ENCODE results near the gene OVOL2.

OVOL2 gene

GRCh38 chr20:18012901-18013300, 44.8 kb downstream of the OVOL2 start:
- no peak for DNase-seq (ENCODE audit: low read depth in 3 of 3)

GRCh38 chr20:18011951-18012645, 45.6 kb downstream of the OVOL2 start:
- no peak for DNase-seq (ENCODE audit: low read depth in 3 of 3)

GRCh38 chr20:18011482-18011881, 46.2 kb downstream of the OVOL2 start:
- DNase-seq (ENCODE audit: low read depth in 3 of 3), result no peak

GRCh38 chr20:18009116-18009515, 48.6 kb downstream of the OVOL2 start:
- DNase-seq (ENCODE audit: low read depth in 3 of 3), result no peak

GRCh38 chr20:18007534-18008292, 50.0 kb downstream of the OVOL2 start:
- DNase-seq (ENCODE audit: low read depth in 3 of 3), result no peak

GRCh38 chr20:18006684-18007083, 51.0 kb downstream of the OVOL2 start:
- no peak for DNase-seq (ENCODE audit: low read depth in 3 of 3)

- no peak for DNase-seq (ENCODE audit: low read depth in 3 of 3)
Observed at GRCh38 chr20:18005990-18006364, 51.7 kb downstream of the OVOL2 start.

GRCh38 chr20:18005170-18005989, 52.3 kb downstream of the OVOL2 start:
- DNase-seq (ENCODE audit: low read depth in 3 of 3), result no peak

GRCh38 chr20:18004384-18005031, 53.2 kb downstream of the OVOL2 start:
- no peak for DNase-seq (ENCODE audit: low read depth in 3 of 3)

GRCh38 chr20:18003897-18004296, 53.8 kb downstream of the OVOL2 start:
- DNase-seq (ENCODE audit: low read depth in 3 of 3), result no peak

- no peak for DNase-seq (ENCODE audit: low read depth in 3 of 3)
Observed at GRCh38 chr20:18001131-18001921, 56.4 kb downstream of the OVOL2 start.

- no peak for DNase-seq (ENCODE audit: low read depth in 3 of 3)
Observed at GRCh38 chr20:17999566-17999965, 58.1 kb downstream of the OVOL2 start.

GRCh38 chr20:17998446-17998845, 59.3 kb downstream of the OVOL2 start:
- no peak for DNase-seq (ENCODE audit: low read depth in 3 of 3)

- peak in 1 of 3 experiments; percentile 31 for DNase-seq (ENCODE audit: low read depth in 3 of 3)
Observed at GRCh38 chr20:17995967-17996819, 61.5 kb downstream of the OVOL2 start.

GRCh38 chr20:17993546-17993945, 64.2 kb downstream of the OVOL2 start:
- DNase-seq (ENCODE audit: low read depth in 3 of 3), result no peak

- DNase-seq (ENCODE audit: low read depth in 3 of 3), result no peak
Observed at GRCh38 chr20:17992847-17993513, 64.7 kb downstream of the OVOL2 start.

GRCh38 chr20:17992224-17992637, 65.5 kb downstream of the OVOL2 start:
- peak in 2 of 3 experiments; percentile 18 to 53 for DNase-seq (ENCODE audit: low read depth in 3 of 3)

- no peak for DNase-seq (ENCODE audit: low read depth in 3 of 3)
Observed at GRCh38 chr20:17990278-17990972, 67.3 kb downstream of the OVOL2 start.

- DNase-seq (ENCODE audit: low read depth in 3 of 3), result no peak
Observed at GRCh38 chr20:17987988-17988387, 69.7 kb downstream of the OVOL2 start.

Data from stimulated activated CD4-positive, alpha-beta T cell treated with anti-CD3 and anti-CD28 coated beads, TNF-alpha, amount 100 ng/mL, for 24 hours (primary cell).